Cardiac fibroblast (primary cell): ENCODE data around the gene LTBP1.

Experiments used
- DNase-seq, 2 donors: peaks; one replicate each; pipeline versions ENCODE4 v3.0.0 to v3.0.0-alpha.2; 2010; ENCODE audit warnings: low read depth in 2 of 2
- H3K4me3 ChIP-seq, 2 donors: replicated peaks in 1 of 2; 1 replicate in 1 of 2; 2 replicates in 1 of 2; pipeline ENCODE4 v1.5.1; 2011; ENCODE audit warnings: low read depth in 2 of 2, low read length in 2 of 2, mild to moderate bottlenecking in 2 of 2, moderate library complexity in 1 of 2
- CTCF ChIP-seq: IDR thresholded peaks from one replicate; pipeline ENCODE4 v1.5.1; 2011; ENCODE audit warnings: low read depth, mild to moderate bottlenecking, low read length, inconsistent platforms

Gene LTBP1

GRCh38 chr2:33321236-33321771, 374.6 kb downstream of the LTBP1 start:
- H3K4me3 ChIP-seq = no peak overlapping the region
- peak; percentile 37 to 63 for DNase-seq

GRCh38 chr2:33321876-33322483, 375.2 kb downstream of the LTBP1 start:
- peak; percentile 68 to 81 for DNase-seq
- TF ChIP-seq CTCF = no peak
- H3K4me3 ChIP-seq = no peak overlapping the region

More at GRCh38 chr2:33321236-33321771, 374.6 kb downstream of the LTBP1 start:
- no peak for TF ChIP-seq CTCF

- DNase-seq = no peak
- H3K4me3 ChIP-seq = no peak overlapping the region
- no peak for TF ChIP-seq CTCF
Measured at GRCh38 chr2:33322612-33323011, 375.9 kb downstream of the LTBP1 start.

- H3K4me3 ChIP-seq = no peak overlapping the region
- no peak for TF ChIP-seq CTCF
- no peak for DNase-seq
Measured at GRCh38 chr2:33323957-33324356, 377.2 kb downstream of the LTBP1 start.

- DNase-seq = no peak
- no peak for TF ChIP-seq CTCF
- no peak overlapping the region for H3K4me3 ChIP-seq
Measured at GRCh38 chr2:33326100-33326499, 379.3 kb downstream of the LTBP1 start.

GRCh38 chr2:33333433-33333832, 386.7 kb downstream of the LTBP1 start:
- TF ChIP-seq CTCF = no peak
- DNase-seq = no peak
- H3K4me3 ChIP-seq = no peak overlapping the region

- TF ChIP-seq CTCF = no peak
- no peak for DNase-seq
- H3K4me3 ChIP-seq = no peak overlapping the region
Measured at GRCh38 chr2:33334083-33334482, 387.3 kb downstream of the LTBP1 start.
